Measurements from ENCODE around the gene SSB.
"Not testable (repeated sequence)": the region's sequence is repeated elsewhere in the genome, so short reads cannot be mapped to it uniquely, and the experiment has no call there.

Gene SSB

GRCh38 chr2:169853041-169853668, 54.5 kb downstream of the SSB start:
- H2AFZ ChIP-seq (ENCODE audit: low read depth, low read length), result no peak overlapping the region
- peaks cover 3% of the 10 kb centered on the region for H3K36me3 ChIP-seq (replicated peaks; ENCODE audit: low read depth, low read length)
- no peaks in the 10 kb centered on the region for H3K4me1 ChIP-seq (ENCODE audit: low read length)
- no peak overlapping the region for H3K4me2 ChIP-seq (ENCODE audit: low read length)
- H3K9me3 ChIP-seq (ENCODE audit: insufficient read depth, low read length), result no peaks in the 10 kb centered on the region
- 0 out of 2 replicates have a peak, but pooled peaks cover 9% of the 10 kb centered on the region for H3K79me2 ChIP-seq (ENCODE audit: low read length)
- H4K20me1 ChIP-seq (ENCODE audit: insufficient read depth, low read length), result no peaks in the 10 kb centered on the region
- H3K4me3 ChIP-seq (ENCODE audit: low read length), result no peak overlapping the region
- H3K27me3 ChIP-seq (ENCODE audit: low read depth, low read length), result no peaks in the 10 kb centered on the region
- no peak overlapping the region for H3K9ac ChIP-seq (ENCODE audit: low read length)
- TF ChIP-seq CTCF (IDR thresholded peaks at IDR 0.05; ENCODE audit: low read depth, low read length), result no peak
- TF ChIP-seq EZH2phosphoT487 (IDR thresholded peaks at IDR 0.05; ENCODE audit: low read depth), result no peak
- H3K27ac ChIP-seq (ENCODE audit: low read length), result no peak overlapping the region

- not testable (repeated sequence) for H3K4me1 ChIP-seq (ENCODE audit: low read length); H3K27me3 ChIP-seq (ENCODE audit: low read depth, low read length); H3K4me2 ChIP-seq (ENCODE audit: low read length); H3K27ac ChIP-seq (ENCODE audit: low read length); H3K79me2 ChIP-seq (ENCODE audit: low read length); H4K20me1 ChIP-seq (ENCODE audit: insufficient read depth, low read length); H3K9ac ChIP-seq (ENCODE audit: low read length); H3K36me3 ChIP-seq (replicated peaks; ENCODE audit: low read depth, low read length); H3K4me3 ChIP-seq (ENCODE audit: low read length); H3K9me3 ChIP-seq (ENCODE audit: insufficient read depth, low read length); H2AFZ ChIP-seq (ENCODE audit: low read depth, low read length)
Observed at GRCh38 chr2:169855281-169856258, 56.9 kb downstream of the SSB start.

GRCh38 chr2:169859423-169859822, 60.8 kb downstream of the SSB start:
- Histone ChIP-seq H3K9me3 (ENCODE audit: insufficient read depth, low read length) (no peaks in the 10 kb centered on the region), H3K9ac (ENCODE audit: low read length) (no peak overlapping the region), H2AFZ (ENCODE audit: low read depth, low read length) (no peak overlapping the region), H3K4me3 (ENCODE audit: low read length) (no peak overlapping the region), H3K79me2 (ENCODE audit: low read length) (peaks cover 25% of the 10 kb centered on the region; the same call in 1 of the 2 replicates), H4K20me1 (ENCODE audit: insufficient read depth, low read length) (0 out of 2 replicates have a peak, but pooled peaks cover 3% of the 10 kb centered on the region), H3K4me1 (ENCODE audit: low read length) (no peaks in the 10 kb centered on the region), H3K36me3 (replicated peaks; ENCODE audit: low read depth, low read length) (no peaks in the 10 kb centered on the region), H3K27ac (ENCODE audit: low read length) (no peak overlapping the region), H3K4me2 (ENCODE audit: low read length) (no peak overlapping the region), H3K27me3 (ENCODE audit: low read depth, low read length) (no peaks in the 10 kb centered on the region)
- TF ChIP-seq EZH2phosphoT487 (IDR thresholded peaks at IDR 0.05; ENCODE audit: low read depth) (no peak), CTCF (IDR thresholded peaks at IDR 0.05; ENCODE audit: low read depth, low read length) (no peak)

GRCh38 chr2:169860149-169860548, 61.5 kb downstream of the SSB start:
- Histone ChIP-seq H3K9ac (ENCODE audit: low read length) (no peak overlapping the region), H4K20me1 (ENCODE audit: insufficient read depth, low read length) (0 out of 2 replicates have a peak, but pooled peaks cover 3% of the 10 kb centered on the region), H3K9me3 (ENCODE audit: insufficient read depth, low read length) (no peaks in the 10 kb centered on the region), H3K27ac (ENCODE audit: low read length) (no peak overlapping the region), H3K79me2 (ENCODE audit: low read length) (peaks cover 25% of the 10 kb centered on the region; the same call in 1 of the 2 replicates), H3K36me3 (replicated peaks; ENCODE audit: low read depth, low read length) (no peaks in the 10 kb centered on the region), H3K4me1 (ENCODE audit: low read length) (no peaks in the 10 kb centered on the region), H3K4me3 (ENCODE audit: low read length) (no peak overlapping the region), H3K4me2 (ENCODE audit: low read length) (no peak overlapping the region), H3K27me3 (ENCODE audit: low read depth, low read length) (no peaks in the 10 kb centered on the region), H2AFZ (ENCODE audit: low read depth, low read length) (no peak overlapping the region)
- TF ChIP-seq EZH2phosphoT487 (IDR thresholded peaks at IDR 0.05; ENCODE audit: low read depth) (no peak), CTCF (IDR thresholded peaks at IDR 0.05; ENCODE audit: low read depth, low read length) (no peak)

Data from OCI-LY3 (cell line).